Right lobe of liver (tissue), 4 donors: ENCODE data around the gene FHIT.

ENCODE experiments used
- CTCF ChIP-seq, 4 donors: fragments of 200-600 bp in 3 of 4; fragments of 450-650 bp in 1 of 4; IDR thresholded peaks; one replicate each; pipeline versions ENCODE4 v1.5.1 to v1.8.0; 2016 to 2022; ENCODE audit warnings: antibody characterized with exemption in 4 of 4, mild to moderate bottlenecking in 2 of 4
- POLR2A ChIP-seq: fragments of 450-650 bp; IDR thresholded peaks from one replicate; pipeline ENCODE4 v1.6.1; 2017; ENCODE audit warnings: antibody characterized with exemption, mild to moderate bottlenecking
- donor health status: DM: no; HTN: no; CAD: no.
- donor health status: DM: no; HTN: no; CAD: no.
- donor health status: DM: no; HTN: yes; CAD: no.

GRCh38 chr3:60403866-60404265 is 847.4 kb downstream of the FHIT start:
- no peak for TF ChIP-seq CTCF (IDR thresholded peaks at IDR 0.05)
- no peak for TF ChIP-seq POLR2A
